M059J (cell line): Measurements from ENCODE around the gene JADE3. TPM values are rescaled to one million over a fixed set of nuclear protein-coding genes. Genes with fewer than 3 reads are reported as not detected.

ENCODE experiments used
- total RNA-seq: library from RNA; depleted of rRNA; stranded (reverse); fragments of >200 nt; shearing (Covaris generic); gene quantifications from 2 replicates; pipeline ENCODE4 v1.2.3, GENCODE V29; 2014; rRNA removed

JADE3 gene
- total RNA-seq, 1 experiment from 2014 or later: 8.6 TPM

Other genes with a start within 250 kb of the JADE3 start
- 46.7 and 55.0 TPM in 2 replicates for gene SLC9A7, start 153.3 kb upstream of the JADE3 start, total RNA-seq
- gene RP2, start 75.4 kb upstream of the JADE3 start, total RNA-seq: 30.9 and 41.4 TPM in 2 replicates
- gene RGN, start 166.0 kb downstream of the JADE3 start, total RNA-seq: 1.7 and 1.9 TPM in 2 replicates
- gene NDUFB11, start 232.3 kb downstream of the JADE3 start, total RNA-seq: 194 and 205 TPM in 2 replicates
- 33.3 and 45.9 TPM in 2 replicates for gene RBM10, start 232.8 kb downstream of the JADE3 start, total RNA-seq